GM12875 (cell line): ENCODE measurements around the gene TMEM132D.

Experiments used
- H3K4me3 ChIP-seq: one replicate; pipeline ENCODE4 v1.5.1; 2011; ENCODE audit warnings: low read depth, low read length, control low read depth
- TF ChIP-seq, protein P1 (sequence below): IDR thresholded peaks from 2 replicates; pipeline ENCODE4 v1.5.1; 2011; ENCODE audit warnings: low read depth, mild to moderate bottlenecking, control low read depth, inconsistent platforms, low read length, moderate library complexity, borderline replicate concordance; ENCODE audit not compliant: insufficient read depth

The TMEM132D gene

DNA sequence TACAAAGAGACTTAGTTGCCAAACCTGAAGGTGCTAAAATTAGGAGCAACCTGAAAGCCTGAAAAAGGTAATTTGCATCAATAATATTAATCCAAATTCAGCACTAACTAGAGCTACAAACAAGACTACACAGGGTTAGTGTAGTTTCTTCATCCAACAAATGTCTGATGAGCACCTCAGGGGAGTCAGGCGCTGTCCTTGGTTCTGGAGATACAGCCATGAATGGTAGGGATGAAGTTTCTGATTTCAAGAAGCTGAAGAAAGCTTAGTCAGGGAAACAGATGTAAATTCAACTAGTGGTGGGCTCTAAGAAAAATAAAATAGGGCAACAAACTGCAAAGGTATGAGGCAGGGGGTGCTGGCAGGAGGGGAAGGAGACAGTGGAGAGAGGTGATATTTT lies 784.3 kb downstream of the TMEM132D start:
- TF ChIP-seq, protein P1, sequence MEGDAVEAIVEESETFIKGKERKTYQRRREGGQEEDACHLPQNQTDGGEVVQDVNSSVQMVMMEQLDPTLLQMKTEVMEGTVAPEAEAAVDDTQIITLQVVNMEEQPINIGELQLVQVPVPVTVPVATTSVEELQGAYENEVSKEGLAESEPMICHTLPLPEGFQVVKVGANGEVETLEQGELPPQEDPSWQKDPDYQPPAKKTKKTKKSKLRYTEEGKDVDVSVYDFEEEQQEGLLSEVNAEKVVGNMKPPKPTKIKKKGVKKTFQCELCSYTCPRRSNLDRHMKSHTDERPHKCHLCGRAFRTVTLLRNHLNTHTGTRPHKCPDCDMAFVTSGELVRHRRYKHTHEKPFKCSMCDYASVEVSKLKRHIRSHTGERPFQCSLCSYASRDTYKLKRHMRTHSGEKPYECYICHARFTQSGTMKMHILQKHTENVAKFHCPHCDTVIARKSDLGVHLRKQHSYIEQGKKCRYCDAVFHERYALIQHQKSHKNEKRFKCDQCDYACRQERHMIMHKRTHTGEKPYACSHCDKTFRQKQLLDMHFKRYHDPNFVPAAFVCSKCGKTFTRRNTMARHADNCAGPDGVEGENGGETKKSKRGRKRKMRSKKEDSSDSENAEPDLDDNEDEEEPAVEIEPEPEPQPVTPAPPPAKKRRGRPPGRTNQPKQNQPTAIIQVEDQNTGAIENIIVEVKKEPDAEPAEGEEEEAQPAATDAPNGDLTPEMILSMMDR, result no peak
- H3K4me3 ChIP-seq, result no peak overlapping the region

DNA sequence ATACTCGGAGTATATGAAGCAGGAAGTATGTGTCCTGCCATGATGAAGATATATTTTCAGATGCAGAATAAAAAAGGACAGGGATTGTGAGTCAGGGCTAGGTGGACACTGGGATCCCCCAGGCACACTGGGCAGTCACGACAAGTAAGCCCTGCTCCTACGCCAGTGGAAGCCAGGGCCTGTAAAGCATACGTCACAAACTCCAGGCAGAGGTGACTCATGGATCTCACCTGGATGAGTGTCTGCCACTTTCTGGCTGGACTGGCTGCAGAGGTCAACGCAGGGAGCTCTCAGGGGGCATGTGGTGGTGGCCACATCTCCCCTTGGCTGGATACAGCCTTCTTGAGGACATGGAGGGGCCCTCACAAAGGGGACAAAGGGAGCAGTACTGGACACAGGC lies 788.3 kb downstream of the TMEM132D start:
- TF ChIP-seq, protein P1, result no peak

DNA sequence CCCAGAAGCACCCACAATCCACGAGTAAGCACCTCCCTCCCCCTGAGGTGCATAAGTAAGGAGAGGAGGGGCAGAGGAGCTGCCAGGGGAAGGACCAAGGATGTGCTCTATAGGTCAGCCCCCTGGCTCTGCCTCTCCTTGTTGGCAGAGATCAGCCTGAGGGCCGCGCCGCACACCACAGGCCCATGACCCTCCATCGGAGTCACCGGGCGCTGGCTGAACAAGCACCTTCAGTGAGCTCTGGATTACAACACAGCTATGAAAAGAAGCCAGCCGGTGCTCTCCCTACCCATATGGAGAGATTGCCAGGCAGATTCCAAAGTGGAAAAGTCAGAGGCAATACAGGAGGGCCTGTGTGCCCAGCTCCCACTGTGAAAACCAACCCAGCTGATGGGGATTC lies 793.2 kb downstream of the TMEM132D start:
- TF ChIP-seq, protein P1, result no peak
- H3K4me3 ChIP-seq, result no peak overlapping the region

More for the DNA sequence above, 788.3 kb downstream of the TMEM132D start:
- H3K4me3 ChIP-seq, result no peak overlapping the region

DNA sequence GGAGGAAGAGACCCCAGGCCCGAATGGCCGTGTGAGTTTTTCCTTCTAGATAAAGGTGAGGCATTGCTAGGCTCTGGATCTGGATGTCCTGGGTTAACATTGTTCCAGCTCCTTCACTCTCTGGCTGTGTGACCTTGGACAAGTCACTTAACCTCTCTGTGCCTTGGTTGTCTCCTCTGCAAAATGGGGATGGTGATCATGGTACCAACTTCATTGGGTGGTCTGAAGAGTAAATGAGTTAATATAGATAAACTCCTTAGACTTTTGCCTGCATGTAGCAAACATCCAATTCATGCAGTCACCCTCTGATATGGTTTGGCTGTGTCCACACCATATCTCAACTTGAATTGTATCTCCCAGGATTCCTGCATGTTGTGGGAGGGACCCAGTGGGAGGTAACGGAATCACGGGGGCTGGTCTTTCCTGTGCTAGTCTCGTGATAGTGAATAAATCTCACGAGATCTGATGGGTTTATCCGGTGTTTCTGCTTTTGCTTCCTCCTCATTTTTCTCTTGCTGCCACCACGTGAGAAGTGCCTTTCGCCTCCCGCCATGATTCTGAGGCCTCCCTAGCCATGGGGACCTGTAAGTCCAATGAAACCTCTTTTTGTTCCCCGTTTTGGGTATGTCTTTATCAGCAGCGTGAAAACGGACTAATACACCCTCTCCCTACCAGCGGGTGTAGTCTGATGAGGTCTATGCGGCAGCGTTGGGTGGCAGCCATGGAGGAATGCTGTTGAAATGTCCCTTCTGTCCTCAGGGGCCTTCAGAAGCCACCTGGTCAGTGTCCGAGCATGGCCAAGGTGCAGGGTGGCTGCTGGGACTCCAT lies 794.4 kb downstream of the TMEM132D start:
- H3K4me3 ChIP-seq, result no peak overlapping the region
- TF ChIP-seq, protein P1, result no peak

DNA sequence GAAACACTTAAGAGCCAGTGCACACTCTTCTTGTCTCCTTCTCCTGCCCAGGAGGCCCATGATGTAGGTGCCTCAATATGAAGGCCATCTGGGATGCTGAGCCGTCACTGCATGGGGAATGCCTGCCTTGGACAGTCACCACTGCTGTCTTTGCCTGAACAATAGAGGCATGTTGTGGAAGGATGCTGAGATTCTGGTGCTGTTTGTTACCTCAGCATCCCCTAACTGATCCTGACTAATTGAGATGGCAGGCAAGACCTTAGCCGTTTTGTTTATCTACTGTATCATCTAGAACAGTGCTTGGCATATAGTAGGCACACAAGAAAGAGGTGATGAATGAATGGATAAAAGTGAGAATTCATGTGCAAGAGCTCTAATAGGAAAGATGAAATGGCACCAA lies 797.1 kb downstream of the TMEM132D start:
- TF ChIP-seq, protein P1, result no peak
- H3K4me3 ChIP-seq, result no peak overlapping the region

DNA sequence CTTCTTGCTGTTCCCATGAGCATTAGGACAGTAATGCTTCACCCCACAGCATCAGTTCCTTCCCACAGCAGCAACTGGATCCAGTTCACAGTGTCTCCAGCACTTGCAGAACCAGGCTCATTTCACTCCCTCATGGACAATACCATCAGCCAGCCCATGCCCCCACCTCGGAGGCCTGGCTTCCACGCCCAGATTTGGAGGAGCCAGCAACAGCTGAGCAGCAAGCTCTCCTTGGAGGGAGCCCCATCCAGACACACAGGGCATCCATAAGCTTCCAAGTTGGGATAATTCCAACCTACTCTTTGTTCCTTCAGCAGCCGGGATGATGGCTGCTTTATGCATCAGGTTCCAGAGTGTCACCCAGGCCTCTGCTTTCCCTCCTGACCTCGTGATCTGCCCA lies 800.6 kb downstream of the TMEM132D start:
- no peak overlapping the region for H3K4me3 ChIP-seq
- TF ChIP-seq, protein P1, result no peak

DNA sequence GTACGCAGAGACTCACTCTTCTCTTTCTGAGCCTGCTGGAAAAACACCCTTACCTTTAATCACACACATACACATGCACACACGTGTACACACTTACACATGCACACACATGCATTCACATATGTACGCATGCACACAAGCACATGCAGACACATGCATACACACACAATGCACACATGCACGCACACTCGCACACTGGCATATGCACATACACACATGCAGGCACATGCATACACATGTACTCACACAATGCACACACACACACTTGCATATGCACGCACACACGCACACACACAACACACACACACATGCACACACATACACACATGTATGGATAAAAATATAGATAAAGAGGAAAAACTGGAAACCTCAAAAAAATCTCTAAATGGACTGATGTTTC lies 801.6 kb downstream of the TMEM132D start:
- no peak overlapping the region for H3K4me3 ChIP-seq
- TF ChIP-seq, protein P1, result no peak
